Measurements from ENCODE around the gene PRKAR1B. TPM values are rescaled to one million over a fixed set of nuclear protein-coding genes. Genes with fewer than 3 reads are reported as not detected.

PRKAR1B gene
- polyA plus RNA-seq, 1 of the 3 experiments (the other 2 are of a cell fraction), result 63.7 TPM

- 91% methylated on average over 17 of the region's 19 CpGs for WGBS (ENCODE audit: low lambda C conversion rate)
- CTCF ChIA-PET, result no interaction called here
- H3K27ac ChIP-seq (ENCODE audit: low read depth in 2 of 2, low read length in 1 of 2), result no peak overlapping the region
These were observed 98.3 kb downstream of the PRKAR1B start for GRCh38 chr7:628826-629225.

GRCh38 chr7:628402-628763, 98.7 kb downstream of the PRKAR1B start:
- no peak overlapping the region for H3K4me2 ChIP-seq
- no peak overlapping the region for H2AFZ ChIP-seq (ENCODE audit: low read depth)
- peaks cover 0 to 3% of the 10 kb centered on the region in 2 experiments for H3K36me3 ChIP-seq (replicated peaks in 1 of 2; ENCODE audit: control insufficient read depth in 1 of 2, insufficient read depth in 2 of 2, low read length in 1 of 2)
- TF ChIP-seq ELF1 (IDR thresholded peaks at IDR 0.05) (no peak), NRF1 (IDR thresholded peaks at IDR 0.05; ENCODE audit: low read depth, low read length) (no peak), FOXJ3 (CRISPR knock-in tag; IDR thresholded peaks at IDR 0.05) (no peak), EP300 (IDR thresholded peaks at IDR 0.05; ENCODE audit: borderline replicate concordance in 1 of 2, low read depth in 1 of 2, low read length in 1 of 2) (no peak), RXRA (IDR thresholded peaks at IDR 0.05; ENCODE audit: borderline replicate concordance, low read depth) (no peak)
- no peaks in the 10 kb centered on the region for H3K27me3 ChIP-seq (ENCODE audit: insufficient read depth)
- H3K4me3 ChIP-seq (ENCODE audit: low read depth in 2 of 2, low read length in 1 of 2), result no peak overlapping the region
- no peaks in the 10 kb centered on the region for H3K9me2 ChIP-seq
- no peaks in the 10 kb centered on the region for H4K20me1 ChIP-seq (ENCODE audit: insufficient read depth)
- no peak overlapping the region for H3K27ac ChIP-seq (ENCODE audit: low read depth in 2 of 2, low read length in 1 of 2)
- H3F3A ChIP-seq (replicated peaks; ENCODE audit: insufficient read depth), result peaks cover 7% of the 10 kb centered on the region
- H3K4me1 ChIP-seq (ENCODE audit: control insufficient read depth in 1 of 2, insufficient read depth in 2 of 2, low read depth in 1 of 2, low read length in 1 of 2), result peaks cover 0 to 6% of the 10 kb centered on the region in 2 experiments; a peak in 1 of 4 replicates
- H3K9me3 ChIP-seq, result peaks cover 9% of the 10 kb centered on the region; the same call in 1 of the 2 replicates
- no peaks in the 10 kb centered on the region for H3K79me2 ChIP-seq (ENCODE audit: insufficient read depth)
- CTCF ChIA-PET, result no interaction called here
- POLR2A ChIA-PET, result no interaction called here
- WGBS (ENCODE audit: low lambda C conversion rate), result 89% methylated on average over 7 of the region's 13 CpGs
- DNase-seq, result no peak
- no peak overlapping the region for H3K9ac ChIP-seq

More at GRCh38 chr7:628826-629225, 98.3 kb downstream of the PRKAR1B start:
- H3K79me2 ChIP-seq (ENCODE audit: insufficient read depth), result no peaks in the 10 kb centered on the region
- H3F3A ChIP-seq (replicated peaks; ENCODE audit: insufficient read depth), result peaks cover 7% of the 10 kb centered on the region
- DNase-seq, result no peak
- H3K36me3 ChIP-seq (replicated peaks in 1 of 2; ENCODE audit: control insufficient read depth in 1 of 2, insufficient read depth in 2 of 2, low read length in 1 of 2), result peaks cover 0 to 3% of the 10 kb centered on the region in 2 experiments
- POLR2A ChIA-PET, result no interaction called here
- H2AFZ ChIP-seq (ENCODE audit: low read depth), result no peak overlapping the region
- H3K9me2 ChIP-seq, result no peaks in the 10 kb centered on the region
- no peak overlapping the region for H3K9ac ChIP-seq
- TF ChIP-seq CHD2 (IDR thresholded peaks at IDR 0.05; ENCODE audit: low read length, partially characterized antibody), result no peak
- TF ChIP-seq, protein P1, sequence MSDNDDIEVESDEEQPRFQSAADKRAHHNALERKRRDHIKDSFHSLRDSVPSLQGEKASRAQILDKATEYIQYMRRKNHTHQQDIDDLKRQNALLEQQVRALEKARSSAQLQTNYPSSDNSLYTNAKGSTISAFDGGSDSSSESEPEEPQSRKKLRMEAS (IDR thresholded peaks at IDR 0.05; ENCODE audit: low read depth), result no peak
- TF ChIP-seq YY1 (IDR thresholded peaks at IDR 0.05; ENCODE audit: low read depth), result no peak
- no peak for TF ChIP-seq JUND (IDR thresholded peaks at IDR 0.05)
- TF ChIP-seq MEF2A (IDR thresholded peaks at IDR 0.05; ENCODE audit: borderline replicate concordance, low read depth), result no peak
- TF ChIP-seq, protein P2, sequence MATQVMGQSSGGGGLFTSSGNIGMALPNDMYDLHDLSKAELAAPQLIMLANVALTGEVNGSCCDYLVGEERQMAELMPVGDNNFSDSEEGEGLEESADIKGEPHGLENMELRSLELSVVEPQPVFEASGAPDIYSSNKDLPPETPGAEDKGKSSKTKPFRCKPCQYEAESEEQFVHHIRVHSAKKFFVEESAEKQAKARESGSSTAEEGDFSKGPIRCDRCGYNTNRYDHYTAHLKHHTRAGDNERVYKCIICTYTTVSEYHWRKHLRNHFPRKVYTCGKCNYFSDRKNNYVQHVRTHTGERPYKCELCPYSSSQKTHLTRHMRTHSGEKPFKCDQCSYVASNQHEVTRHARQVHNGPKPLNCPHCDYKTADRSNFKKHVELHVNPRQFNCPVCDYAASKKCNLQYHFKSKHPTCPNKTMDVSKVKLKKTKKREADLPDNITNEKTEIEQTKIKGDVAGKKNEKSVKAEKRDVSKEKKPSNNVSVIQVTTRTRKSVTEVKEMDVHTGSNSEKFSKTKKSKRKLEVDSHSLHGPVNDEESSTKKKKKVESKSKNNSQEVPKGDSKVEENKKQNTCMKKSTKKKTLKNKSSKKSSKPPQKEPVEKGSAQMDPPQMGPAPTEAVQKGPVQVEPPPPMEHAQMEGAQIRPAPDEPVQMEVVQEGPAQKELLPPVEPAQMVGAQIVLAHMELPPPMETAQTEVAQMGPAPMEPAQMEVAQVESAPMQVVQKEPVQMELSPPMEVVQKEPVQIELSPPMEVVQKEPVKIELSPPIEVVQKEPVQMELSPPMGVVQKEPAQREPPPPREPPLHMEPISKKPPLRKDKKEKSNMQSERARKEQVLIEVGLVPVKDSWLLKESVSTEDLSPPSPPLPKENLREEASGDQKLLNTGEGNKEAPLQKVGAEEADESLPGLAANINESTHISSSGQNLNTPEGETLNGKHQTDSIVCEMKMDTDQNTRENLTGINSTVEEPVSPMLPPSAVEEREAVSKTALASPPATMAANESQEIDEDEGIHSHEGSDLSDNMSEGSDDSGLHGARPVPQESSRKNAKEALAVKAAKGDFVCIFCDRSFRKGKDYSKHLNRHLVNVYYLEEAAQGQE (IDR thresholded peaks at IDR 0.05; ENCODE audit: low read depth, low read length), result no peak
- TF ChIP-seq SMC3 (IDR thresholded peaks at IDR 0.05; ENCODE audit: low read depth, low read length), result no peak
- TF ChIP-seq RCOR1 (IDR thresholded peaks at IDR 0.05; ENCODE audit: low read length), result no peak
- no peak overlapping the region for H3K4me2 ChIP-seq
- H3K27me3 ChIP-seq (ENCODE audit: insufficient read depth), result no peaks in the 10 kb centered on the region
- H3K9me3 ChIP-seq, result peaks cover 9% of the 10 kb centered on the region; the same call in 1 of the 2 replicates
- peaks cover 0 to 6% of the 10 kb centered on the region in 2 experiments; a peak in 1 of 4 replicates for H3K4me1 ChIP-seq (ENCODE audit: control insufficient read depth in 1 of 2, insufficient read depth in 2 of 2, low read depth in 1 of 2, low read length in 1 of 2)
- no peak overlapping the region for H3K4me3 ChIP-seq (ENCODE audit: low read depth in 2 of 2, low read length in 1 of 2)
- no peaks in the 10 kb centered on the region for H4K20me1 ChIP-seq (ENCODE audit: insufficient read depth)
